Activated effector memory CD4-positive, alpha-beta T cell treated with anti-CD3 and anti-CD28 coated beads, Interleukin-2, amount 50 U/mL, for 16 hours (primary cell): Measurements from ENCODE around the gene TRIM8.

ENCODE experiments used
- DNase-seq: peaks from one replicate; pipeline ENCODE4 v3.0.0-alpha.2; 2020

Gene TRIM8

DNA sequence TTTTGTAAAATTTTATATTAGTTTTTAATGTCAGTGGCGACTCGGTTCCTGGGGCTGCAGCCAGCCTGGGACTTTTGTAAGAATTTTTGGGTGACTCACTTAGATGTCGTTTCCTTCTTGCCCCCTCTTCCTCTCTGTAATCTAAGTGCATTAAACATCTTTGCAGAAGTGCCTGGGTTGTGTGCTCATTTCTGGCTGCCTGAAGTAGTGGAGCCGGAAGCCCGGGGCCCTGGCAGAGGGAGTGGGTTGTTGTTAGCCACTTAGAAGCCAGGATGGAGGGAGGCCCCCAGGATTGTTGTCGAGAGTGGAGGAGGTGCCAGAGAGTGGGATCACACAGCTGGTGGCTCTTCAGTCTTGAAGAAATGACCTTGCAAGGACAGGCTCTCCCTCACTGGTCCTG is 11.0 kb upstream of the TRIM8 start:
- DNase-seq: no peak

DNA sequence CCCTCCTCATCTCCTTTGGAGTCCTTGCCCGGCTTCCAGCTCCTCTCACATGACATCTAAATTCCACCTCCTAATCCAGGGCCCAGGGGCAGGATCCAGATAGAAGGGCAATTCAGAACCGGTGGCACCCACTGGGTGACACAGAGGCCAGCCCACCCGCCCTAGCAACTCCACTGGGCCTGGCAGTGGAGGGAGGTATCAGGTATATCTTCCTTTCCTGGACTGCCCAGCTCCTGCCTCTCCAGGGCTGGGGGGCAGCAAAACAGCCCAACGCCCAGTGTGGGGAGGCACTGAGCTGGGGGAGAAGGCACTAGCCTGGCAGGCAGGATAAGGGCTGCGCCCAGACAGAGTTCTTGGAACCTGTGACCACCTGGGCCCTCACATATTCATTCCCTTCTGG is 10.4 kb upstream of the TRIM8 start:
- DNase-seq: no peak

DNA sequence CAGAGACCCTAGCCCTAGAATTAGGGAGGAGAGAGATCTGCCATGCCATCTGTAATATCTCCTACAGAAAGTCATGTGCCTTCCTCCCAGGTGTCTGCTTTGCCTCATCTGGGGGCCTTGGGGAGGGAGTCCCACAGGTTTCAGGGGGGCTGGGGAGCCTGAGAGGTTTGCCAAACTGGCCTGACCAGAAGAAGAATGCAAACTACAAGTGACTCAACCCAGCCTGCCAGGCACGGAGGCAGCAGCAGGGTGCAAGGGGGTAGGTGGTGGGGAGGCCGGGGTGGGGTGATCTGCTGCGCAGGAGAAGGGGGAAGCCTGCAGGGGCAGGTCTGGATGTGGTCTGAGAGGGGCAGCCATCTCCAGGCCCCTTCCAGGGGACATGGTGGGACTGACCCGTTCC is 9.6 kb upstream of the TRIM8 start:
- no peak for DNase-seq

DNA sequence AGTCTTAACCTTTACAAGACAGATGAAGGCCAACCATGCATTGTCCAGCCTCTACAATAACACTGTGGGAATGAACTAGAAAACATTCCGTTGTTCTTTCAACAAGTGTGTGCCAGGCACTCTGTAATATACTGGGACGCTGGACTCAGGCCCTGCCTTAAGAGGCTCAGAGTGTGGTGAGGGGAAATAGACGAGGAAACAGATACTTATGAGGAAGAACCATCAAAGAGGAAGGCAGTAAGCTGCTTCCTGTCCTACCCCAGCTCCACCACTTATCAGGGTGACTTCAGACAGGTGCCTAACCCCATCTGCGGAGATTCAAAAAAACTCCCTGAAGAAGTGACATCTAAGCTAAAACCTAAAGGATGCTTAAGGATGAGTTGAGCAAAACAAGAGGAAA is 8.9 kb upstream of the TRIM8 start:
- DNase-seq: no peak

DNA sequence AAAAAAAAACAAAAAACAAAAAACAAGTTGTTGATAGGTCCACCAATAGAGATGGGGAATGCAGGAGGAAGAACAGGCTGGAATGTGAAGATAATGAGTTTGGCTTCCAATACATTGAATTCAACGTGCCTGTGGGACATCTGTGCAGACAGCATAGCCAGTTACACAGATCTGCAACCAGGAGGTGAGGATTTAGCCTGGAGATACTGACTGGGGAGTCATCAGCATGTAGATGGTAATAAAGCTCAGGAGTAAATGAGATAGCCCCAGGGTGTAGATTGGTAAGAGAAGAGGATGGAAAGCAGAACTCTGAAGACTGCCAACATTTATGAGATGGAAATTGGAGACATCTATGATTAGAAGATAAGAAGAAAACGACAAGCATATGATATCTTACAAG is 4.7 kb upstream of the TRIM8 start:
- no peak for DNase-seq

DNA sequence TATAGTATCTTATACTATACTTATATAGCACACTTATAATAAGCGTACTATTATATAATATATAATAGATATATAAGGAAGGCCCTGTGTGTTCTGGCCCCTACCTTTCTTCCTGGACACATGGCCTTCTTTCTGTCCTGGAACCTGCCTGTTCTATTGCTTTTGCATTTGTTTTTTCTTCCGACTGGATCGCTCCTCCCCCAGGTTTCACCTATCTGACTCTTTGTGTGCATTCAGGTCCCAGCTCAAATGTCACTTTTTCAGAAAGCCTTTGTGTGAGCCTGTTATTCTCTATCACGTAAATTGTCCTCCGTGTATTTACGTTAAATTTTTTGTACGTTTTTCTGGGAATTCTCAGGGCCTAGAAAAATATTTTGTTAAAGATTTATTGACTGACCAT is 2.9 kb upstream of the TRIM8 start:
- DNase-seq: no peak

DNA sequence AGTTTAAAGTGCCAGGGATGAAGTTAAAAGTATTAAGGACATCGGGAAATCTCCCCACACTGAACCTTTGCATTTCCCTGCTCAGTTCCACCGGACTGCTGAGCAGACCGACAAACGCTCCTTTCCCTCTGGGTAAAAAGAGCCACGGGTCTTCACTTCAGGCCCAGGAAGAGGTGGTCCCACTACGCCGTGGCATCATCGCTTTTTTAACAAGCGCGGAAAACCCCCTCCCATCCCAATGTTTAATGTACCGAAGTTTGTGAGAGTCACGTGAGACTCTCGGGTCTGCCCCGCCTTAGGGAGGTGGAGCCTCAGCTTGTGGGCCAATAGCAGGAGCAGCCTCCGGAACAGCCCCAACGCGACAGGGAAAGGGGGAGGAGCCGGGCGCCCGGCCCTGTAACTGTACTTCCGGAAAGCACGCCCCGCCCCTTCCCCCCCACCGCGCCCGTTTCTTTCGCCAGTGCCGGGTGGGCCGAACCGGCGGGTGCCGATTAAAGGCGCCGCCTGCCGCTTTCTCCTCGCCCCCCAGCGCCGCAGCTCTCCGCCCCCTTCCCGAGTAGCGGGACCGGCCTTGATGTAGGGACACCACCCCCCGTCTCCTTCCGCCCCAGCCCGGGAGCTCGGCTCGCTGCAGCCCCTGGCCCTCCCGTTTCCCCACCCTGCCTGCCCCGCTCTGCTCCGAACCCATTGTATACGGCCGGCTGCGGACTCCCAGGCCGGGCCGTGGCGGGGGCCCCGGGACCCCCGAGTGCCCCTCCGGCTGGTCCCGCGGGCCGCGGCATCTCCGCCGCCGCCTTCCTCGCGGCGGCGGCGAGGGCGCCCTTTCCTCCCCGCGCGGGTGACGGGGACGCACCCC is 2.2 kb upstream of the TRIM8 start:
- DNase-seq: peak; percentile 99

DNA sequence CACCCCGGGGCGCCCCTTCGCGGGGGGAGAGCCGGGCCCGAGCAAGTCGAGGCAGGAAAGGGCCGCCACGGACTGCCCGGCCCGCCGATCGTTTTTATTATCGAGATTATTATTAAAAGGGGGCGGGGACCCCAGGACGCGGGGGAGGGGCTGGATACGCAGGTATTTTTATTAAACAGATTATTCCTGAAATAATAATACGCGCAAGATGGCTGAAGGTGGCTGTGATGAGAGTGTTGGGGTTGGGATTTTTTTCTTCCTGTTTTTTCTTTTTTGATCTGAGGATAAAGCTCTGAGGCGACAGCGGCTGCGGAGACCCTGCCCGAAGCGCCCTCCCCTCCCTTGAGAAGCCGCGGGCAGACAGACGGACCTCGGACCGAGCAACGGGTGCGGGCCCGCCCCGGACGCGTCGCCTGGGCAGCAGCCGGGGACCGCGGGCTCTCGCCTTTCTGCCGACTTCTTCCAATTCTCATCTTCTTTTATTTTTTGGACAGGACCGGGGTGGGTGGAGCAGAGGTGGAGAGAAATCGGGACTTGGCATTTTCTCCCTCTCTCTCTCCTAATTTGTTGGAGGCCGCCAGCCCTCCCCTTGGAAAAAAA is 1.4 kb upstream of the TRIM8 start:
- DNase-seq: peak; percentile 85

DNA sequence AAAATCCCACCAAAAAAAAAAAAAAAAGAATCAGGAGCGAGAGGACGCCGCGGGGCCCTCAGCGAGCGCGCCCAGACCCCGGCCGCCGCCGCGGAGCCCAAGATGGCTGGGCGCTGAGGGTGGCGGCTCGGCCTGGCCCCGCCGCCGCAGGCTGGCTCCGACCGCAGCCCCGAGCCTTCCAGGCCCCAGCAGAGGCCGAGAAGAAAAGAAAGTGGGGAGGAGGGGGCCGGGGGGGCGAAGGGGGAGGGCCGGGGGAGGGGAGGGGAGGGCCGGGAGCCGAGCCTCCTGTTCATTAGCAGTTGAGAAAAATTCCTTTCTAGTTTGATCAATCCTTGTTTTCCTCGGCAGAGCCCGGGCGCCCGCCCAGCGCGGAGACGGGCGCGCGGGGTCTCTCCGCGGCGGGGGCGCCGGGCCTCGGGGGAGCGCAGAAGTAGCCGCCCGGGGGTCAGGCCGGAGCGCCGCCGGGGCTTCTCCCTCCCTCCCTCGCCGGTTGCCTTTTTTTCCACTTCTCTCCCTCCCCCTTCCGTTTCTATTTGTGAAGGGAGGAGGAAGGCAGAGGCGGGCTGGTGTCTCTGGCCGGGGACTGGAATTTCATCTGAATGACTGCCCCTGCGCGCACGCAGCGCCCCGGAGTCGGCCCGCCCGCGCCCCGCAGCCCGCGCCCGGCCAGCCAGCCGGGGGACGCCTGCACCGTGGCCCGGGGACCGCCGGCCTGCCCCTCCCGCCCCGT is 778 bp upstream of the TRIM8 start:
- peak; percentile 82 for DNase-seq

DNA sequence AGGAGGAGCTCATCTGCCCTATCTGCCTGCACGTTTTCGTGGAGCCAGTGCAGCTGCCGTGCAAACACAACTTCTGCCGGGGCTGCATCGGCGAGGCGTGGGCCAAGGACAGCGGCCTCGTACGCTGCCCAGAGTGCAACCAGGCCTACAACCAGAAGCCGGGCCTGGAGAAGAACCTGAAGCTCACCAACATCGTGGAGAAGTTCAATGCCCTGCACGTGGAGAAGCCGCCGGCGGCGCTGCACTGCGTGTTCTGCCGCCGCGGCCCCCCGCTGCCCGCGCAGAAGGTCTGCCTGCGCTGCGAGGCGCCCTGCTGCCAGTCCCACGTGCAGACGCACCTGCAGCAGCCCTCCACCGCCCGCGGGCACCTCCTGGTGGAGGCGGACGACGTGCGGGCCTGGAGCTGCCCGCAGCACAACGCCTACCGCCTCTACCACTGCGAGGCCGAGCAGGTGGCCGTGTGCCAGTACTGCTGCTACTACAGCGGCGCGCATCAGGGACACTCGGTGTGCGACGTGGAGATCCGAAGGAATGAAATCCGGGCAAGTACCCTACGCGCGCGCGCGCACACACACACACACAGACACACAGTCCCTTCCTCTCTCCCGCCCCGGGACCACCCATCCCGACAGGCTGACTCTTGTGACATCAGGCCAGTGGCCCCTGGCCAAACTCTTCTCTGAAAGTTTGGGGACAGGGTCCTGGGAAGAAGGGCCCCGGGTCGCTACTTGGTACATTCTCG is 538 bp downstream of the TRIM8 start:
- peak; percentile 93 for DNase-seq

DNA sequence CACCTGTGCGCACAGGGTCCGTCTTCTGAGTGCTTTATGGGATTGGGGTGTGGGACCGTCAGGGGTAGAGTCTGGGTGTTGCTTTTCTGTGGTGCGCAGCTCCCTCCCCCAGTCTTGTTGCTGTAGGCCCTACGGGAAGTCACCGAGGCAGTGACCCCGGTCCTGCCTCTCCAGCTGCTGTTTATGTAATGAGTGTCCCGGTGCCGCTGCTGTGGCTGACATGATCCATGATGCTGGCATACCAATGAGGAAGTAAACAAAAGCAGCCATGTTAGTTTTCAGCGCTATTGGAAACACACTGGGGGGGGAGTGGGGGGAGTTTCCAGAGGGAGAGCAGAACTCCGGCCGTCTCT is 1.1 kb downstream of the TRIM8 start:
- DNase-seq: peak; percentile 79

DNA sequence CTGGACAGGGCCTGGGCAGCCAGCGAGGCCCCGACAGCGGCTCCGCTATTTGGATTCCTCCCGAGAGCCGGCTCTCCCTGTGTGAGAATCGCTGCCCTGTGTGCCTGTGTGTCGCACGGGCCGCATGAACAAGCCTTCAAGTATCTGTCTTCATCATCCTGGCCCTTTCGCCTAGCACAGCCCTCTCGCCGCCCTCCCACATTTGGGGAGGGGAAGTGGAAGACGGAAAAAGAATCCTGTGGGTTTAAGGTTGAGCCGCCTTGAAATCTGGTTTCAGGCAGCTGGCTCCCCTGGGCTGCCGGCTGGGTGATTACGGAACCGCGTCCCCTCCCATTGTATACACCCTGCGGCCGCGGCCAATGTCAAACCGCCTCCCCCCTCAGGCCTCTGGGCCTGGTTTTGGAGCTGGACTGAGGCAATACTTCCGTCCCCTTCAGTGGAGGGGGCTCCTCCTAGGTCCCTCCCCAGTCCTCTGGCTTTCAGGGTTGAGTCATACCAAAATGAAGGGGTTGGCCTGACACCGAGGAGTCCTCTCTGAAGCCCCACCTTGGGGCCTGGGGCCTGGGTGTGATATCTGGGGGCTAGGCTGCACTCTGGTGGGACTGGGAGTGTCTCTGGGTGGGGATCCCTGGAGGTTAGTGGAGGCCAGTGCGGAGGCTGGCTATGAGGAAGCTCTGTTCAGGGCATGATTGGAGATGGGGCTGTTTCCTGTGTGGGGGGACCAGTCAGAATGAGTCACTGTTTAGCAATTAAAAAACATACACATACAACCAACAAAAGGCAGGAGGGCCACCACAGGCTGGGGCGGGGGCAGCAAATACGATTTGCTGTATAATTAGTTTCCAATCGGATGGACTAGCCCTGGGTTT is 1.7 kb downstream of the TRIM8 start:
- DNase-seq: peak; percentile 90

DNA sequence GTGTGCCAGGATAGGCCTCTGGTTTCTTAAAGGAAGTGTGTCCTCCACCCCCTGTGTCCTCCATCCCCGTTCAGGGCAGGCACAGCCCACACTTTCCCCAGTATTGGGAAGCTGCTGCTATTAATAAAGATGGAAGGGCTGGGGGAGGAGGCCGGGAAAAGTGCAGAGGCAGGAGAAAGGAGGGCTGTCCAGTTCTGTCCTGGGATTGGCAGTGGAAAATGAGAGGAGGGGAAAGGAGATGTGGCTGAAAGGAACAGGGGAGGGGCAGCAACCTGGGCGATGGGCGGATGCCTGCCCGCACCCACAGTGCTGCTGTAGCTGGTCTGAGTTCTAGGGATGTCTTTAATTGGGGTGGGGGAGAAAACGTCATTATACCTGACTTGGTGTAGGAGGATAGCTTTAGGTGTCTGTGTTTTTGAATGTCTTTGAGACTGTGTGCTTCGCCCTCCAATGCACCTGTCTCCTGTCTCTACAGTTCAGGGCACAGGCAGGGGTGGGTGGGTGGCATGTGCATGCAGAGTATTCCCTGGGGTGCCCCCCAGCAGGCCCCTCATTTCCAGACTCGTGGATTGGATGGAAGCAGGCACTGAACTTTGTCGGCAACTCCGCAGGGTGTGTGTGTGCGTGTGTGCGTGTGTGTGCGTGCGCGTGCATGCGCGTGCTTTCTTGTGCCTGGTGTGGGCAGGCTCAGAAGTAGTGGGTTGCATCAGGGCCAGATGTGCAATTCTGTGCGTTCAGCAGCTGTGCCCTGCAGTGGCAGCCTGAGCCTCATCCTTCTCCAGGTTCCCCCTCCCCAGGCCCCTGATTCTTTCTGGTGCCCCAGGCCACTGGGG is 2.5 kb downstream of the TRIM8 start:
- peak; percentile 82 for DNase-seq

DNA sequence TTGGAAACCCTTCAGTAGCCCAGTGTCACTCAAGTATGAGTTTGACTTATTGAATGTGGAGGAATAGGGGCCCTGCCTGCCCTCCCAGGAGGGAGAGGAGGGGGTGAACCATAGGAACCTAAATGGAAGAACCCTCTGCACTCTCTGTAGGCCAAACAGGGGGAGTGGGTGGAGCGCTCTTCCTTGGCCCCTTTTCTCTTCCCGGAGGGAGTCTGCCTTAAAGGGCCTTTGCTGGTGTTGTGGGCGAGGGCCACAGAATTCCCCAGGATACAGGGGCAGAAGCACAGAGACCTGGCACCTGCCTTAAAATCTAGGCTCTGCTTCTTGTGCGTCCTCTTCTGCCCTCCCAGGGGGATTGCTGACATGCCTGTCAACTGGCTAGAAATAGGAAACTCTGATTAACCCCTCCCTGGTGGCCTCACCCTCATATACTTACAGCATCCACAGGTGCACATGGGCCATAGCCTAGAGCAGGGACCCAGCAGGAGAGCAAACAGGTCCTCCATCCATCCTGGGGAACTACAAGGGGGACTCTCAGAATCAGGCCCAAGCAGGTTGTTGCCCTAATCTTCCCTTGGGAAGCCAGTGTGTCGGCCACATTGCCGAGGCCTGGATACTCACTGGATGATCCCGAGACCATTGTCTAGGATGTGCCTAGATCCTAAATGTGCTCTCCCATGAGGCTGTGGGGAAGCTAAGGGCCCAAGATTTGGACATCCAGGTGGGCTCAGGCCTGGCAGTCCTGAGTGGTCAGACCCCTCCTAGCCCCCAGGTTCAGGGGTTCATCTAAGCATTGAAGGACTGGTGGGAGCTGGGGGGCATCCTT is 3.4 kb downstream of the TRIM8 start:
- DNase-seq: no peak

DNA sequence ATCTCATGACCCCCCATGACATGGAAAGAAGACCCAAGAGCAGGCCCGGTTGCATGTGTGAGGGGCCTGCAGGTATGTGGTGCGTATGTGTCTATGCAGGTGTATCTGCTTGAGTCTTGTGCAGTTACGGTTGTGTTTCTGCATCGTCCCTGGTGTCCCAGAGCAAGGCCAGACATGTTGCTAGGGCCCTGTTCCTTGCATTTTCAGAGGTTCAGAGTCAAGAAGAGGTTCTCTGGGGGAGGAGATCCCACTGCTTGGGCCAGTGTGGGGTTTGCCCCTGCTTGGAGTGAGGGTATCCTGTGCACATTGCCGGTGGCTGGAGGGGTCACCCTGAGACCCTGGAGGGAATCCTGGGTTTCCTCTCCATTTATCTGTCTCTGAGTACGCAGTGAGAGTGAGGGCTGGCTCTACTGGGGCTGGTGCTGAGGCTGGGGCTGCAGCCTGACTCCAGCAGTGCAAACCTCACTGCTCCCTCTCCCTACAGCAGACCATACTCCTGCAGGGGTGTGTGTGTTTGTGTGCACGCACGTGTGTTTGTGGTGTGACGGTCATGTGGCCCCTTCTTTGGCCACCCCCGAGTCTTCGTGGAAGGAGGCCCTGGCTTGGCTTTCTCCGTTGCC is 4.1 kb downstream of the TRIM8 start:
- no peak for DNase-seq

DNA sequence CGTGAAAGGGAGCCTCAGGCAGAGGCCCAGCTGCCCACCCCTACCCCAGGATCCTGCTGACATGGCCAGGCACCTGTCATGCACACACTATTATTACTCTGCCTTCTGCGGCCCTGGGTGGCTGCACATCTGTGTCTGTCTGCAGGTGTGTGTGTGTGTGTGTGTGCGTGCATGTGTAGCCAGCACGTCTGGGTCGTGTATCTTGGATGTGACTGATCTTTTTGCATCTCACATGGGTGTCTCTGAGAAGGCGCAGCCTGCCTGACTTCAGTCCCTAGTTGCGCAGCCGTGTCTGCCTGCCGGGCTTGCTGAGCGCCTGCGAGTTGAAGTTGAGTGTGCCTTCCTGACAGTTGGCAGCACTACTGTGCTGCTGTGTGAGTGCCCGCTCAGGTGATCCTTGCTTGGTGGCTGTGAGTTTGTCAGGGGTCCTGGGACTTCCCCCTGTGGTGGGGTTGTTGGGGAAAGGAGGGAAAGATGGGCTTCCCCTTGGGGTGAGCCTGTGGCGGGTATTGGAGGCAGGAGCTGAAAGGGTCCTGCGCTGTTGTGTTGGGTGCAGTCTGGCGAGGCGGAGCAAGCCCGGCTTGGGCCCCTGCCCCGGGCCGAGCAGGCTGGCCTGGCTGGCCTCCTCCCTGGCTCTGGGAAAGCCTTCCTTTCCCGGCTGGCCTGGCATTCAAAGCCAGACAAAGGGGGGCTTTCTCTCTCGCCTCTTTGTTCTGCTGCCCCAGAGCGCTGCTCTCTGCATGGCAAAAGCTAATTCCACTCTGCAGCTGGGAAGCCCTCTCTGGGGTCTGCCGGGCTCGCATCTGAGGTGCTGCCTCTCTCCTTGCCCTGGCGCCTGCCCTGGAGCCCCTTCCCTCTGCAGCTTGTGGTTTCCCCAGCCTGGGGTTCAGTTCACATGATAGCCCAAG is 4.9 kb downstream of the TRIM8 start:
- DNase-seq: peak; percentile 72

DNA sequence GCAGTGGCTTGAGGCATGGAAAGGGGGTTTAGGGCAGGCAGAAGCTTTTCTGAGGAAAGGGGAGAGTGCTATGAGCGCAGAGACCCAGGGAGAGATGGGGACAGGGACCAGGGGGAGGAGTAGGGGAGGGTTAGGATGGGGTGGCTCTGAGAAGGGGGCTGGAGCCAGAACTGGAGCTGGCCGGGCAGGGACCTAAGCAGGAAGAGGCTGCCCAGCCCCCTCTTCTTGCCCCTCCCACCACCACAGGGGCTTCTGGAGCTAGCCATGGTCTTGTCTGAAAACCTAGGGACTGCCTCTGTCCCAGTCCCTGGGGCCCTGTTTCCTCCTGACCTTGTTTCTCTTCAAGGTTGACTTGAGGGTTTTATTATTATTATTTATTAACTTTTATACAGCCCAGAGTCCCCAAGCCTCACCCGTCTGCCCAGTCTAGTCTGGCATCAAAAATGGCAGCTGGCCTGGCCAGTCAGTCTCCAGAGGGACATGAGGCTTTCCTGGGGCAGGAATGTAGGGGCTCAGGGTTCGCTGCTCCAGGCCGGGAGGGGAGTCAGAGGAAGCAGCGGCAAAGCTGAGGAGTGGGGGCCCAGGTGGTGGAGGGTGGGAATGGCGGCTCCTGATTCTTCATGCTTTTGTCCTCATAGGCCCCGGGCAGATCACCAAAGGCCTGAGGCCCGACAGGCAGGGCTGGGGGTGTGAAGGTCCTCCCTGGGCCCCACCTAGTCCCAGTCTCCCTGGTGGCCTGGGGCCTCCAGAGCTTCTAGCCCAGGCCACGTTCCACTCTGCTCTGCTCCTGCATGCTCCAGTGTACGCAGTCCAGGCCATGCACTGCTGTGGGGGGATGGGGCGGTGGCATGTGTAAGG is 5.7 kb downstream of the TRIM8 start:
- DNase-seq: no peak
